M059J (cell line): Measurements from ENCODE around the gene GPR27. TPM values are rescaled to one million over a fixed set of nuclear protein-coding genes. Genes with fewer than 3 reads are reported as not detected.
A peak's percentile ranks its signal among the peaks of the same experiment; 100 is the strongest.

Experiments
- DNase-seq: peaks from one replicate; pipeline ENCODE4 v3.0.0-alpha.2; 2012; ENCODE audit warnings: low read depth
- total RNA-seq: library from RNA; depleted of rRNA; stranded (reverse); fragments of >200 nt; shearing (Covaris generic); gene quantifications from 2 replicates; pipeline ENCODE4 v1.2.3, GENCODE V29; 2014; rRNA removed

Gene GPR27, protein sequence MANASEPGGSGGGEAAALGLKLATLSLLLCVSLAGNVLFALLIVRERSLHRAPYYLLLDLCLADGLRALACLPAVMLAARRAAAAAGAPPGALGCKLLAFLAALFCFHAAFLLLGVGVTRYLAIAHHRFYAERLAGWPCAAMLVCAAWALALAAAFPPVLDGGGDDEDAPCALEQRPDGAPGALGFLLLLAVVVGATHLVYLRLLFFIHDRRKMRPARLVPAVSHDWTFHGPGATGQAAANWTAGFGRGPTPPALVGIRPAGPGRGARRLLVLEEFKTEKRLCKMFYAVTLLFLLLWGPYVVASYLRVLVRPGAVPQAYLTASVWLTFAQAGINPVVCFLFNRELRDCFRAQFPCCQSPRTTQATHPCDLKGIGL
- not detected in 2 replicates for total RNA-seq

- DNase-seq, result no peak
These were observed at the start of gene GPR27 for GRCh38 chr3:71753701-71754609. GPR27 (plus strand) TSS chr3:71753855; CDS start chr3:71754050, 195 bp downstream.

DNA sequence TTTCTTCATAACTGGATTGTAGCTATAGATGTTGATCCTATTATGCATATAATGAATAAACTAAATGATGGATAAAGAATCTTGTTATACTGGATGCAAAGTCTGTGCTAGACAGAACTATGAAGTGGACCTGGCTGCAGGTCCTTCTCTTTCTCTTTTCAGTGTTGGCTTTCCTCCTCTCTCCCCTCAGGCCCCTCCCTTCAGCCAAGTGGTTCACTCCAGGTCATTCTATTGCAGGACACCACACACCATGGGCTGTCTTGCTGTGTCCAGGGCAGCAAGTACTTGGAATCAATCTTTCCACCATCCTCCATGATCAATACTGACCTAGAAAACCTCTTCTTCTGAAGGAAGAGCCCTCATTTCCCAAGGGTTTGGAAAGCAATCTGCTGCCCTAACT is 48.7 kb upstream of the GPR27 start:
- DNase-seq, result no peak

- no peak for DNase-seq
These were observed 48.0 kb upstream of the GPR27 start for GRCh38 chr3:71705681-71706080.

- no peak for DNase-seq
These were observed 46.1 kb upstream of the GPR27 start for GRCh38 chr3:71707595-71707994.

- DNase-seq, result no peak
These were observed 45.1 kb upstream of the GPR27 start for GRCh38 chr3:71708476-71709105.

DNA sequence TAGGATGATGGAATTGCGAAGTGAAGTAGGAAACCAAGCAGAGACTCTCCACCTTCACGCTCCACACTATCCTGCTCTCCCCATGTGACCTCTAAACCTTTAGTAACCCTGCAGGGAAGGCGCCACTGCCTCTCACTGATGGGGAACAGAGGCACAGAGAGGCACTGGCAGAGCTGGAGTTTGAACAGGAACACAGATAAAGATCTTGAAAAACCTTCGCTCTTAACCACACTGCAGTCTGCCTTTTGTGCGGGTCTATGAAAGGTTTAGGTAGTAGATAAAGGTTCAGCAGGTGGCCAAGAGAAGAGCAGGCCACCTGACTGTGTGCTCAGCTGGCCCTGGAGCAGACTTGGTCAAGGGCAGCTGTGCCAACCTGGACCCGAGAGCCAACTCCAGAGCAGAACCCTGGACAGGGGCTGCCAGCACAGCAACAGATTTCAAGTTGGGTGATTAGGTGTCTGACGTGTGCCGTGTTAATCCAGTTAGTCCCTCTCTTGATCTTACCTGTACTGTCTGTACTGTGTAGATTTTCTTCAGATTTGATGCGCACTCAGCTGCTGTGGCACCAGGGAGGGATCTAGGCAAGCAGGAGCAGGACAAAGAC is 43.6 kb upstream of the GPR27 start:
- no peak for DNase-seq

- peak; percentile 32 for DNase-seq
These were observed 42.7 kb upstream of the GPR27 start for GRCh38 chr3:71710906-71711494.

GRCh38 chr3:71713041-71713440 is 40.6 kb upstream of the GPR27 start:
- no peak for DNase-seq

DNA sequence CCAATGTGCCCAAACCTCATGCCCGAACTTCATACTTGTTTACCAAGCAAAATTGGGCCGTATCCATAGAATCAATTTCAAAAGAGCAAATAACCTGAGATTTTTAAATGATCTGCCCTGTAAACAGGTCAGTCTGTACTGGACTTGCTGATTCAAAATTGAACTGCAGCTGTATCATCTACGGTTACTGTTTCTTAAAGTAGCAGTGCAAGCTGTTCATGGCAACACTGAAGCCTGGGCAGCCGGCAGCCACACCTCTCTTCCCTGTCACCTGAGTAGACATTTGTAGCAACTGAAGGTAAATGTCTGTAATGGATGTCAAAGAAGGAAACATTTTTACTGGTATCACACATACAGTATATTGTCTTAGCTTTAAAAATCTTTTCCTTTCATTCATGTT is 39.1 kb upstream of the GPR27 start:
- DNase-seq, result no peak

DNA sequence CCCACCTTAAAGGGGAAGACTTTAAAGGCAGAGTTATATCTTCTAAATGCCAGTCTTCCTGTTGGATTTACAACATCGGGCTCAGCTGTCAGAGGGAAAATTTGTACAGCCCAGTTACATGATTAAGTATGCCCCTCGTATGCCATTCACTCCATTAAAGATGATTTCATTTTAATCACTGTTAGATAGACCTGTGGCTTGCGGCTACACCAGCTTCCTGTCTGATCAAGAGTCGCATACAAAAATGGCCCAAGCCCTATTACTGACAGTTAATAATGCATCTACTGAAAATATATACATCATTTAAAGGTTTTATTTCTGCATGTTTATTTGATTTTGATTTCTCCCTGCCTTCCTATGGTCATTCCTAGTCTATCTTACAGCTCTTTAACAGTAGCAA is 35.6 kb upstream of the GPR27 start:
- no peak for DNase-seq

- no peak for DNase-seq
These were observed 32.7 kb upstream of the GPR27 start for GRCh38 chr3:71721002-71721401.

GRCh38 chr3:71721651-71722157 is 32.0 kb upstream of the GPR27 start:
- DNase-seq, result no peak

GRCh38 chr3:71722693-71723092 is 31.0 kb upstream of the GPR27 start:
- no peak for DNase-seq

GRCh38 chr3:71723452-71724170 is 30.0 kb upstream of the GPR27 start:
- no peak for DNase-seq

GRCh38 chr3:71724171-71724453 is 29.5 kb upstream of the GPR27 start:
- no peak for DNase-seq

DNA sequence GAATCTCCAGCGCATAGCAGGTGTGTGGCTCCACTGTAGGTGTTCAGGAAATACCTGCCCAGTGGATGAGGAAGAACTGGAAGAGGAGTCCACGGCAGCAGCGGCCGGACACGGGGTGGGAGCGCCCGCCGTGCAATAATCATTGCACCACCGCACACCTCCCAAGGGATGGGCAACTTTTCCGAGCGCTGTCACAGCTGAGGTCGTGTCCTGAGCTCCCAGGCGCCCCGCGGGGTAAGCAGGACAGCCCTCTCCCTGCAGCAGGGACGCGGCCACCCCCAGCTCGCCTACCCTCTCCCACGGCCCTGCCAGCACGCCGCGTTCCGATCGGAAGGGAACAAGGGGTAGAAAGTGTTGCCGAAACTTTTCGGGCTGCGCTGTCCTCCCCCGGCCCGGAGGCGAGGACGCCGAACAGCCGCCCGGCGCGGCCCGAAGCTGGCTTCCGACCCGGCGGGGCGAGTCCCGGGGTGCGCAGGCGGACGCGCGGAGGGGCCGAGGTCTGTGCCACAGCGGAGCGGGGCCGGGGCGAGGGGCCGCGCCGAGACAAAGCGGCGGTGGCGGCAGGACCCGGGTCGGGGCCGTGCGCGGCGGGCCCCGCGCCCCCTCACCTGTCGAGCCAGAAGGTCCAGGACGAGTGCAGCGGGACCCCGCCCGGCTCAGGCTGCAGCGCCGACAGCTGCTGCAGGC is 28.9 kb upstream of the GPR27 start:
- DNase-seq, result no peak

DNA sequence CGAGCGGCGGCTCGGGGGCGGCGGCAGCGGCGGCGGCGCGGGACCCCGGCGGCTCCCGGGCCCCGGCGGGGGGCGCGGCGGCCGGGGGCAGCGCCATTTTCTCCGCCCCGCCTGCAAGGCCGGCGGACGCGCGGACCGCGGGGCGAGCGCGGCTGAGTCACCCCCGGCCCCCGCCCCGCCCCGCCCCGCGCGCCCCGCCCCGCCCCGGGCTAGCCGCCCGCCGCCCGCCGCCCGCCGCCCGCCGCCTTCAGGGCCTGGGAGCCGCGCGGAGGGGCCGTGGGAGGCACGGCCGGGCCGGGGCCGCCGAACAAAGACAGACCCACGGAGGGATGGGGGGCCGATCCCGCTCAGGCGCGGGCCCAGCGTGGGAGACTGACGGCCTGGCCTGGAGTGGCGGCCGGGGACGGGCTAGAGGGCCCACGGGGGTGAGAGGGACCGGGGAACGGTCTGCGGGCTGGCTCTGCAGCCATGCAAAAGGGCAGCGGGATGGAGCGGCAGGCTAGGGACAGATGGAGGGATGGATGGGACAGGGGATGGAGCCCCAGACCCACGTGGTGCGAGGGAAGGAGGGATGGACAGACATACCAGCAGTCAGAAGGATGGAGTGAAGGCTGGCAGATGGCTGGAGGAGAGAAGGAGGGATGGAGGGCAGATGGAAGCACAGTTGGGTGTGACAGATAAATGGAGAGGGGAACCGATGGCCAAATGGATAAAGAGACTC is 28.2 kb upstream of the GPR27 start, which contains the start of gene EIF4E3:
Gene EIF4E3, minus strand, starts transcription at position 132 of the 721 bp plus-strand sequence. Its CDS starts 35 bp downstream, at position 97.
- no peak for DNase-seq

DNA sequence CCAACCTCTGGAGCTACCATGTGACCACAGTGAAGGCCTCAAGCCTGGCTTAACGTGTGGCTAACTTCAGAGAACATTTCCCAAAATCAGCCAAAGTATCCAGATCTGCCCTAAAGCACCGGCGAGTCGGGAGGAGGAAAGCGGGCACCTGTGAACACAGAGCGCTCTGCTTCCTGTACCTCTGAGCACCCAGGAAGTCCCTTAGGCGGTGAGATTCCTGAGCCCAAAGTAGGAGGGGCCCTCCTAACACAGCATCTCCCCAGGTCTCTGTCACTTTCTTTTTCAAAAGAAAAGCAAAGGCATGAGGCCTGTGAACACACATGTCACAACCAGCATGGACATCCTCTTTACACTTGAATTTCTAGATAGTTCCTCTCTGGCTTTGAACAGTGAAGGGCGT is 27.5 kb upstream of the GPR27 start:
- DNase-seq, result no peak

DNA sequence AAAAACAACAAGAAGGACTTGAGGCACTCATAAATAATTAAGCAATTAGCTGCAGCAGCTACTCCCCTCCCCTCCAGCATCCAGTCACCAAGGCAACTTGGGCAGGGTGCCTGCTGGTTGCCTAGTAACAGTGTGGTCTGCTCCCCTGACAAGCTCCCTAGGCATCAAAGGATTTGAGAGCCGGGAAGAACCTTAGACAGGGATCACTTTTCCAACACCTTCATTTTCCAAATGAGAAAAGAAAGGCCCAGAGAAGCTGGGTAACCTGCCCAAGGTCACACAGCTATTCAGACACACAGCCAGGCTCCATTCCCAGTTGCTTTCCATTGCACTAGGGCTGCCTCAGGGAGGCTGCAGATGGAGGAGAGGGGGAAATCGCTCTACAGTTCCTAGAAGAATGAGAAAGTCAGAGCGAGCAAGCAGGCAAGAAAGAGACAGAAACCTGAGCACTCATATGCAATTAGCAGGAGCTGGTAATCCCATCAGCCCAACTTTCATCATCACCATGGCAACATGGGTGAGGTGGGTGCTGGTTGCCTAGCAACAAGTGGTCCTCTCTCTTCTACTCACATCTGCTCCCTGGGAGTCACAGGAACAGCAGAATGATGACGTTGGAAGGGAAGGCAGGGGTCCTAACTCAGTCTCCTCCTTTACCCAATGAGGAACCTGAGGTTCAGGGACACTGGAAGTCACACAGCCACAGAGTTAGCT is 24.9 kb upstream of the GPR27 start:
- DNase-seq, result peak; percentile 10
